DMS 273 treated with DMSO at 0.1 percent for 48 hours (cell line): ENCODE data around the gene STAMBPL1.

Source experiments
- DNase-seq: peaks from one replicate; lab custom pipeline; 2025; lab: John Stamatoyannopoulos, UW

STAMBPL1 gene

GRCh38 chr10:88952647-88953111, 72.6 kb downstream of the STAMBPL1 start, which contains the start of gene ACTA2:
Gene ACTA2, minus strand, starts transcription at chr10:88952773. Its CDS starts 3,843 bp downstream, at chr10:88948930.
- DNase-seq = no peak

- no peak for DNase-seq
Observed at GRCh38 chr10:88953662-88954061, 73.6 kb downstream of the STAMBPL1 start.

GRCh38 chr10:88954458-88955083, 74.5 kb downstream of the STAMBPL1 start:
- no peak for DNase-seq

DNA sequence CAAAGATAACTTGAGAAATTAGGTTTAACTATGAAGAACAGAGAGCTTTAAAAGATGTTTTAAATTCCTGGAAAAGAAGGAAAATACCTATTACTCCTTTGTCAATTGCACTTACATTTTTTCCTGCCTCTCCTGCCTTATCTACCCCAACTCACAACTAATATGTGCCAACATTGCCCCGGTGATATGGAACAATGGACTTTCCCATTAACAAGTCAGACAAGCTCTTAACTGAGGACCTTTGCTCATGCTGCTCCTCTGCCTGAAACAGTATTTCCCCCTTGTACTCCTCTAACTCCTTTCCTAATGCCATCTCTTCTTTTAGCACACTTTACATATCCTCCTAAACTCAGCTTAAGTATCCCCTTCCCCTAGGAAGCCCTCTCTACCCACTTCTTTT, 77.3 kb downstream of the STAMBPL1 start:
- no peak for DNase-seq

- DNase-seq = no peak
Observed at GRCh38 chr10:88958721-88959120, 78.7 kb downstream of the STAMBPL1 start.

DNA sequence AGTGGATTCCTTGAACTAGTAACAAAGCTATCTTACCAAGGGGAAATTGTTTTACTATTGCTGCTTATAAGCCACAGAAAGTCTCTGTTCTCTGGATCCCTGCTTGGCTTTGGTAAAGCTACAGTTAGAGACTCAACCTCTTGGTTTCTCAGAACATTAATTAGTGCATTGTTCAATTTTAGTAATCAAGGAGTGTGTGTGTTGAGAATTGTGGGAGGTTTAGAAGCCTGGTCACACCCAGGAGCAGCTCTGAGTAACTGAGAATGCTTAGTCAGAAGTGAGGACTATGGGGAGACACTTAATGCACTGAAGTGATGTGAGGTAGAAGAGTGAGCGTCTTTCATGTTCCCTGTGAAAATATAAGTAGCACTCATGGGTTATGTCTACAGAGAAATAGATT, 80.8 kb downstream of the STAMBPL1 start:
- DNase-seq = no peak

- DNase-seq = no peak
Observed at GRCh38 chr10:88961266-88961665, 81.2 kb downstream of the STAMBPL1 start.

DNA sequence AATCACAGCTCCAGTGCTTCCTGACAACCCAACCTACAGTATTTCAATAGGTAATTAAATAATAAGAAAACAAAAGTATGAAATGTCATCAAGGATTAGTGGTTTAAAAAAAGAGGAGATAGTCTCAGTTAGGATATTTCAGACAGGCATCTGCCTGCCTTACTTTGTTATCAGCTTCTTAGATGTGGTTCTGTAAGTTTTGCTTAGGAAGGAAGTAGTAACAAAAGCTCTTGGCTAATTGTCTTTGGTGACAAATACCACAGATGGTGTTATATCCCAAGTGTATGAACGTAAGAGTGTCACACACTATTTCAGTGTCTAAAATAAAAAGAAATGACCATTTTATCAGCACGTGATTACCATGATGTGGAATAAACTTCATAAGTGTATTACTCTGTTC, 82.3 kb downstream of the STAMBPL1 start:
- no peak for DNase-seq

GRCh38 chr10:88963318-88963717, 83.3 kb downstream of the STAMBPL1 start:
- DNase-seq = no peak

GRCh38 chr10:88964360-88964759, 84.3 kb downstream of the STAMBPL1 start:
- no peak for DNase-seq

DNA sequence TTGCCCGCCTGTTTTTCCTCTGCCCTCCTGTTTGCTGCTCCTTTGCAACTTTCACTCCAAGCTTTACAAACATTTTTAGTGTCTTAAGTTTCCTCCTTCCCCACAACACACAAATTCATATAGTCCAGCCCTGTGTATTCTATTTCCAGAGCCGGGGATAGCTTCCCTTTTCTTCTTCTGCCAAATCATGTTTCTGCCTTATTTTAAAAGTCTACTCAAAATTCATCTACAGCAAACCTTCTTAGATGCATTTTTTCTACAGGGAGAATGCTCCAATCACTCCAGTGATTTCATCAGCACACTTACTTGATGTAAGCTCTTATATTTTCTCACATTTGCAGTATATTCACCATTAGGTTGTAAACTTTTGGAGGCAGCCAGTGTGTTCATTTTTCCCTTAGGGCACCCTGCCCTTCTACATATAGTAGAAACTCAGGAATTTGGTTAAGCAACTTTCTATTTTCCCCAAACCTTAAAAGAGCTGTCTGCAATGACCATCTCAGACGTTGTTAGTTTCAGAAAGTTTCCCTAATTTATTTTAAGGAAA, 84.9 kb downstream of the STAMBPL1 start:
- no peak for DNase-seq

DNA sequence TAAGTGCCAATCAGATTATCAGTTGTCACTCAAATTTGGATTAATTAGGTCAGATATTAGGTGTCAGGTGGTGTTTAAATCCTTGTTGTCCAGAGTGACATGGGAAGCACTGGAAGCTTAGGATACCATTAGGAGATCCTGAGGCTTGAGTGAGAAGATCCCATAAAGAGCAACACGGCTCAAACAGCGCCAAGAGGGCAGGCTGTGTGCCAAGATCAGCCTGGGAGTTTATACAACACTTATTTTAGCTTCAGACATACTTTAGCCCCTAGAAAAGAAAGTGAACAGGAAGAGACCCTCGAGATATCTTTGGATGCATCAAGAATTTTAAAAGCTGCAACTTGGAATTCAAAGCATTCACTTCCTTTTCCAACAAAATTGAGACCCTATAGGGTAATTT, 86.8 kb downstream of the STAMBPL1 start:
- DNase-seq = no peak

DNA sequence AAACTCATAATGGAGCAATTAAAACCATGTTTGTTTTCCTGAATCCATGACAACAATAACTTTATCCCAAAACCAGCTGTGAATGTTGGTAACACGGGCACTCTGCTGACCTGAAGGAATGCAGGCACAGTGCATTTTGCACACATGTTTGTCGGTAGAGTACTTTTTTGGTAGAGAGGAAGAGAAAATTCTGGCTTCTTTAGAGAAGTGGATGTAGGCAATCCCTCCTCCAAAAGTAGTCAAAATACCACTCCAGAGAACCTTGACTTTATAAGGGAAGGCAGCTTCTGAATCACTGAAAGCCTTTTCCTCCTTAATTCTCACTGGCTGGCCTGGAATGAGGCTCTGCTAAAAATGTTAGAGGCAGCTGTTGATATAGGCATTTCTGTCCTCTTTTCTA, 88.3 kb downstream of the STAMBPL1 start:
- no peak for DNase-seq

DNA sequence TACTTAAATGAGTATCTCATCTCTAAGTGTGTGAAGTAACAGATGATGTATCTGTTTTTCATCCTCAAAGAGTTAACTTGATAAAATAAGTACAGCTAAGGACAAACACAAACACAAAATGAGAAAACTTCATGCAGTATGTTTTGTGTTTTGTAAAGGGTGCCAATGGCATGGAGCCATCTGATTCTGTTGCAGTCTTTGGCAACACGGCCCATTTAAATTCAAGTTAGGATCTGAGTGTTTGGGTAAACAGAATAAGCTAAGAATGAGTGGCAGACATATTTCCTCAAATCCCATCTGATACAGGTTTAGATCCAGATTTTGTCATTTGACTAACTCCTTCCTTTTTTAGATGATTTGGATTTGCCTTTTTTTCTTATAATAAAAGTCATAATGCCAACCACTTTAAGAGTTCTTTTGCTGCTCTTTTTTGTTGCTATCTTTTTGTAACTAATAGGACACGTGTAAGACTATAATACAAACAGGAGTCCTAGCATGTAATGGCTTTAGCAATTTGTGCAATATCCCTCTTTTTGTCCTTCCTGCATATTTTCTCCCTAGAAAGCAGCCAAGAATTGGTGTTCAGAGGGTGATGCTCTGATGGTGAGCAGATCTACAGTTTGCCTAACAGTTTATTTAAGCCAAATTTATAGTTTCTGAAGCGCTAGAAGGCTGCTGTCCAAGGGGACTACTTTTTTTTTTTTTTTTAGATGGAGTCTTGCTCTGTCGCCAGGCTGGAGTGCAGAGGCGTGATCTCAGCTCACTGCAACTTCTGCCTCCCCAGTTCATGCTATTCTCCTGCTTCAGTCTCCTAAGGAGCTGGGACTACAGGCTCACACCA, 91.4 kb downstream of the STAMBPL1 start:
- no peak for DNase-seq
